Kidney (tissue), 14 donors: ENCODE results near the gene CACNG8. TPM values are rescaled to one million over a fixed set of nuclear protein-coding genes. Genes with fewer than 3 reads are reported as not detected.

Experiments used
- DNase-seq, 5 donors: peaks; one replicate each; pipeline ENCODE4 v3.0.0-alpha.2; 2013 to 2020
- FAIRE-seq: peaks from 2 replicates; lab custom pipeline; 2012; peaks lifted over from hg19 to GRCh38; lab: Jason Lieb, UNC
- H3K27ac ChIP-seq, 2 donors: one replicate each; pipeline ENCODE4 v1.7.0; 2013; ENCODE audit warnings: low read depth in 2 of 2, low read length in 2 of 2, inconsistent platforms in 1 of 2
- H3K27me3 ChIP-seq: one replicate; pipeline ENCODE4 v1.7.1; 2013; ENCODE audit warnings: low read length, inconsistent platforms; ENCODE audit not compliant: control insufficient read depth, insufficient read depth
- H3K36me3 ChIP-seq, 3 donors: one replicate each; pipeline versions ENCODE4 v1.7.0 to v1.7.1; 2013; ENCODE audit warnings: low read length in 3 of 3, control low read depth in 1 of 3, inconsistent platforms in 1 of 3; ENCODE audit not compliant: insufficient read depth in 3 of 3, control insufficient read depth in 2 of 3
- H3K4me1 ChIP-seq, 3 donors: one replicate each; pipeline versions ENCODE4 v1.7.0 to v1.7.1; 2013; ENCODE audit warnings: low read length in 3 of 3, inconsistent platforms in 1 of 3, low read depth in 1 of 3; ENCODE audit not compliant: control insufficient read depth in 2 of 3, insufficient read depth in 2 of 3
- H3K4me3 ChIP-seq, 3 donors: one replicate each; pipeline versions ENCODE4 v1.7.0 to v1.8.1; 2013; ENCODE audit warnings: low read length in 3 of 3, control low read depth in 1 of 3, inconsistent platforms in 1 of 3
- H3K9ac ChIP-seq, 3 donors: one replicate each; pipeline versions ENCODE4 v1.7.0 to v1.7.1; 2013; ENCODE audit warnings: low read length in 3 of 3, control low read depth in 1 of 3, inconsistent platforms in 1 of 3
- H3K9me3 ChIP-seq, 3 donors: one replicate each; pipeline versions ENCODE4 v1.7.0 to v1.7.1; 2013; ENCODE audit warnings: low read length in 3 of 3, control low read depth in 1 of 3, inconsistent platforms in 1 of 3; ENCODE audit not compliant: control insufficient read depth in 2 of 3, insufficient read depth in 1 of 3
- intact Hi-C: fragments of 100-400 bp; cut with DNase I; formaldehyde crosslinking; loops from one replicate; pipeline ENCODE4 v1.11.1; 2022
- polyA plus RNA-seq: library from polyadenylated mRNA; stranded (reverse); fragments of 350-450 nt; fragmentation: Illumina TruSeq; extraction: RNeasy Lipid Tissue Mini Kit (QIAGEN cat#74804); gene quantifications from one replicate; pipeline ENCODE4 v1.2.3, GENCODE V29; 2014; ENCODE audit warnings: low read depth, low replicate concordance; ENCODE audit not compliant: insufficient read depth
- total RNA-seq: library from RNA; stranded (reverse); fragmentation: NEBNext Ultra II Directional; extraction: Animal tissue kit (Norgen Biotek cat#: 25700); gene quantifications from one replicate; pipeline ENCODE4 v1.2.1, GENCODE V29; 2021
- TF ChIP-seq, protein P1 (sequence below): IDR thresholded peaks from 3 replicates; pipeline ENCODE4 v1.5.1; 2012; ENCODE audit warnings: mild to moderate bottlenecking, moderate library complexity, borderline replicate concordance; ENCODE audit not compliant: insufficient read depth; ENCODE audit errors: extremely low read depth
- donor health status: control.
- donor health status: control.
- donor health status: control.
- donor health status: control.
- donor health status: control.
- donor health status: DM: yes; HTN: yes; CAD: no.
- donor health status: Normal renal cell carcinoma (clear cell type).

Gene CACNG8
- total and polyA plus RNA-seq, 2 donors from 2014 or later: 0.03 TPM; not detected in 1

DNA sequence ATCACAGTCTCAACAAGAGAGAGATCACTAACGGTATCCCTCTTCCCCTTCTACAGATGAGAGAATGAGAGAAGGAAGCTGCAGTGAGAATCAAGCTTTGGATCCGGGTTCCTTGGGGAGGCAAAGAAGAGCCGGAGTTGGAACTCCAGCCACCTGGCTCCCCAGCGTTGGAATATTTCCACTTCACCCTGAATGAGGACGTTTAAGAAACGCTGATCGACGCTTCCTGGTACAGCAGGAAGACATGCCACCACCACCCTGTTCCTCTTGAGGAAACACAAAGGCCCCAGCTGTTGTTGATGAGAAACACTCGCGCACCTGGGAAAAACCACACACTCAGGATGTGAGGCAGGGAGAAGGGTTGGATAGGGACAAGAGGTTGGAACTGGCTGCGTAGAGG lies 11.3 kb upstream of the CACNG8 start:
- Histone ChIP-seq H3K27ac (no peak overlapping the region), H3K36me3 (no peaks in the 10 kb centered on the region), H3K27me3 (no peaks in the 10 kb centered on the region), H3K9ac (no peak overlapping the region), H3K4me3 (no peak overlapping the region), H3K4me1 (no peaks in the 10 kb centered on the region), H3K9me3 (peaks cover 0 to 3% (median 0%) of the 10 kb centered on the region in 3 donors)
- TF ChIP-seq, protein P1, sequence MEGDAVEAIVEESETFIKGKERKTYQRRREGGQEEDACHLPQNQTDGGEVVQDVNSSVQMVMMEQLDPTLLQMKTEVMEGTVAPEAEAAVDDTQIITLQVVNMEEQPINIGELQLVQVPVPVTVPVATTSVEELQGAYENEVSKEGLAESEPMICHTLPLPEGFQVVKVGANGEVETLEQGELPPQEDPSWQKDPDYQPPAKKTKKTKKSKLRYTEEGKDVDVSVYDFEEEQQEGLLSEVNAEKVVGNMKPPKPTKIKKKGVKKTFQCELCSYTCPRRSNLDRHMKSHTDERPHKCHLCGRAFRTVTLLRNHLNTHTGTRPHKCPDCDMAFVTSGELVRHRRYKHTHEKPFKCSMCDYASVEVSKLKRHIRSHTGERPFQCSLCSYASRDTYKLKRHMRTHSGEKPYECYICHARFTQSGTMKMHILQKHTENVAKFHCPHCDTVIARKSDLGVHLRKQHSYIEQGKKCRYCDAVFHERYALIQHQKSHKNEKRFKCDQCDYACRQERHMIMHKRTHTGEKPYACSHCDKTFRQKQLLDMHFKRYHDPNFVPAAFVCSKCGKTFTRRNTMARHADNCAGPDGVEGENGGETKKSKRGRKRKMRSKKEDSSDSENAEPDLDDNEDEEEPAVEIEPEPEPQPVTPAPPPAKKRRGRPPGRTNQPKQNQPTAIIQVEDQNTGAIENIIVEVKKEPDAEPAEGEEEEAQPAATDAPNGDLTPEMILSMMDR: no peak
- intact Hi-C loops: no loop called here
- FAIRE-seq (no peak), DNase-seq (no peak)

- Histone ChIP-seq H3K36me3 (no peaks in the 10 kb centered on the region), H3K27ac (no peak overlapping the region), H3K9me3 (peaks cover 0 to 3% (median 0%) of the 10 kb centered on the region in 3 donors), H3K4me3 (no peak overlapping the region), H3K9ac (no peak overlapping the region), H3K4me1 (no peaks in the 10 kb centered on the region), H3K27me3 (no peaks in the 10 kb centered on the region)
- intact Hi-C loops: no loop called here
- DNase-seq (no peak), FAIRE-seq (no peak)
- TF ChIP-seq, protein P1: no peak
These were observed 10.8 kb upstream of the CACNG8 start for GRCh38 chr19:53951947-53952346.

GRCh38 chr19:53953383-53953782 lies 9.4 kb upstream of the CACNG8 start:
- Histone ChIP-seq H3K9ac (no peak overlapping the region), H3K27me3 (peaks cover 7% of the 10 kb centered on the region), H3K27ac (no peak overlapping the region), H3K9me3 (peaks cover 0 to 3% (median 0%) of the 10 kb centered on the region in 3 donors), H3K4me3 (no peak overlapping the region), H3K4me1 (no peaks in the 10 kb centered on the region), H3K36me3 (no peaks in the 10 kb centered on the region)
- DNase-seq: no peak
- intact Hi-C loops: no loop called here
- TF ChIP-seq, protein P1: no peak
- no peak for FAIRE-seq
